ENCODE results near the gene BSCL2.

DNA sequence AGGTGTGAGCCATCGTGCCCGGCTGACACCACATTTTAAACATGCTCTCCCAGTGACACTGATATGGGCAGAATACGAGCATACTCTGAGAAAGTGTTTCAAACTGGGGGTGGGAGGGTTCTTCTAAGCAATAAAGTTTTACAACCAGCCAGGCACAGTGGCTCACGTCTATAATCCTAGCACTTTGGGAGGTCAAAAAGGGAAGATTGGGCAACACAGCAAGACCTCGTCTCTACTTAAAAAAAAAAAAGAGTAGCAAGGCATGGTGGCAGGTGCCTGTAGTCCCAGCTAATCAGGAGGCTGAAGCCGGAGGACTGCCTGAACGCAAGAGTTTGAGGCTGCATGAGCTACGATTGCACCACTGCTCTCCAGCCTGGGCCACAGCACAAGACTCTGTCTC, 63.0 kb downstream of the BSCL2 start:
- TF ChIP-seq POLR2A (IDR thresholded peaks at IDR 0.05; ENCODE audit: low read depth, low read length): no peak
- TF ChIP-seq POLR2AphosphoS5 (IDR thresholded peaks at IDR 0.05; ENCODE audit: low read depth, low read length): no peak
- TF ChIP-seq TAF1 (IDR thresholded peaks at IDR 0.05; ENCODE audit: low read depth, low read length): no peak
- TF ChIP-seq POU2F2 (IDR thresholded peaks at IDR 0.05; ENCODE audit: low read depth, low read length): no peak
